ENCODE measurements around the gene ITGA3.

DNA sequence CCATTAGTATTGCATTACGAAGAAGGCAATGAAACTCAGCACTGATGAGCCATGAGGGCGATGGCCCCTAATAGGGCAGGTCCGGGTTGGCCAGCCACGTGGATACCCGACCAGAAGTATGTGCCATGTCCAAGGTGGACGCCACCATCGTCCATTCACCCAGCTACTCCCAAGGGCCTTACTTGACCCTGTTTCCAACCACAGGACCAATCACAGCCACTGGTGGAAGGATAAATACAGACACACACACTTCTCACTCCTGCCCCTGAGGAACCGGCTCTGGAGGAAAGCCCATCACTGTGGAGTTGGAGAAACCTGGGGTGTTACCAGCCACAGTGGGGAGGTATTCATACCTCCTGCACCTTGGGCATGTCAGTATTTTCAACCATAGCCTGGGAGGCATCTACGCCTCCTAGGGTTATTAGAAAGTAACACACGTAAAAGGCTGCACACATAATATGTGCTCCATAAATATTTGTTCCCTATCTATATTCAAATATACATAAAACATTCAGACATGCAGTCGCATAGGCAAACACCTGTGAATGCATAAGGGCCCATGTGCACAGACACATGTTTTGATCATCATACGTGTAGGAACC lies 5.4 kb upstream of the ITGA3 start:
- TF ChIP-seq, protein P1, sequence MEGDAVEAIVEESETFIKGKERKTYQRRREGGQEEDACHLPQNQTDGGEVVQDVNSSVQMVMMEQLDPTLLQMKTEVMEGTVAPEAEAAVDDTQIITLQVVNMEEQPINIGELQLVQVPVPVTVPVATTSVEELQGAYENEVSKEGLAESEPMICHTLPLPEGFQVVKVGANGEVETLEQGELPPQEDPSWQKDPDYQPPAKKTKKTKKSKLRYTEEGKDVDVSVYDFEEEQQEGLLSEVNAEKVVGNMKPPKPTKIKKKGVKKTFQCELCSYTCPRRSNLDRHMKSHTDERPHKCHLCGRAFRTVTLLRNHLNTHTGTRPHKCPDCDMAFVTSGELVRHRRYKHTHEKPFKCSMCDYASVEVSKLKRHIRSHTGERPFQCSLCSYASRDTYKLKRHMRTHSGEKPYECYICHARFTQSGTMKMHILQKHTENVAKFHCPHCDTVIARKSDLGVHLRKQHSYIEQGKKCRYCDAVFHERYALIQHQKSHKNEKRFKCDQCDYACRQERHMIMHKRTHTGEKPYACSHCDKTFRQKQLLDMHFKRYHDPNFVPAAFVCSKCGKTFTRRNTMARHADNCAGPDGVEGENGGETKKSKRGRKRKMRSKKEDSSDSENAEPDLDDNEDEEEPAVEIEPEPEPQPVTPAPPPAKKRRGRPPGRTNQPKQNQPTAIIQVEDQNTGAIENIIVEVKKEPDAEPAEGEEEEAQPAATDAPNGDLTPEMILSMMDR (conservative IDR thresholded peaks at IDR 0.05; ENCODE audit: low read length) = peak; percentile 34
- TF ChIP-seq EZH2phosphoT487 (IDR thresholded peaks at IDR 0.05; ENCODE audit: borderline replicate concordance) = no peak
